ENCODE data around the gene LRP4.

Gene LRP4

GRCh38 chr11:46917762-46918082 is 628 bp downstream of the LRP4 start:
- no peak for DNase-seq

- no peak for DNase-seq
Observed at GRCh38 chr11:46917109-46917761, 1.1 kb downstream of the LRP4 start.

- DNase-seq: peak; percentile 82
Observed at GRCh38 chr11:46916286-46917108, 1.9 kb downstream of the LRP4 start.

GRCh38 chr11:46914910-46915309 is 3.4 kb downstream of the LRP4 start:
- no peak for DNase-seq

GRCh38 chr11:46914363-46914762 is 4.0 kb downstream of the LRP4 start:
- peak; percentile 76 for DNase-seq

GRCh38 chr11:46913484-46913883 is 4.9 kb downstream of the LRP4 start:
- no peak for DNase-seq

- no peak for DNase-seq
Observed at GRCh38 chr11:46912526-46913150, 5.7 kb downstream of the LRP4 start.

GRCh38 chr11:46907606-46908005 is 10.7 kb downstream of the LRP4 start:
- DNase-seq: no peak

GRCh38 chr11:46906609-46907041 is 11.7 kb downstream of the LRP4 start:
- no peak for DNase-seq

- no peak for DNase-seq
Observed at GRCh38 chr11:46905806-46906205, 12.5 kb downstream of the LRP4 start.

GRCh38 chr11:46903846-46904245 is 14.5 kb downstream of the LRP4 start:
- DNase-seq: no peak

GRCh38 chr11:46902694-46903093 is 15.7 kb downstream of the LRP4 start:
- no peak for DNase-seq

GRCh38 chr11:46901156-46901555 is 17.2 kb downstream of the LRP4 start:
- no peak for DNase-seq

GRCh38 chr11:46900091-46900746 is 18.1 kb downstream of the LRP4 start:
- DNase-seq: no peak

GRCh38 chr11:46899501-46900025 is 18.8 kb downstream of the LRP4 start:
- DNase-seq: no peak

GRCh38 chr11:46898396-46899095 is 19.8 kb downstream of the LRP4 start:
- no peak for DNase-seq

- peak; percentile 57 for DNase-seq
Observed at GRCh38 chr11:46896719-46897406, 21.5 kb downstream of the LRP4 start.

- DNase-seq: no peak
Observed at GRCh38 chr11:46895821-46896220, 22.5 kb downstream of the LRP4 start.

- no peak for DNase-seq
Observed at GRCh38 chr11:46894961-46895360, 23.4 kb downstream of the LRP4 start.

- no peak for DNase-seq
Observed at GRCh38 chr11:46894506-46894905, 23.8 kb downstream of the LRP4 start.

GRCh38 chr11:46892838-46893237 is 25.5 kb downstream of the LRP4 start:
- no peak for DNase-seq

- no peak for DNase-seq
Observed at GRCh38 chr11:46892109-46892508, 26.2 kb downstream of the LRP4 start.
